HepG2 (cell line): ENCODE data around the gene RAD1. TPM values are rescaled to one million over a fixed set of nuclear protein-coding genes. Genes with fewer than 3 reads are reported as not detected.

Experiments used
- E2F5 ChIP-seq: sonication (generic); formaldehyde crosslinking; conservative IDR thresholded peaks from 2 replicates; pipeline ENCODE4 v1.4.0; 2020; ENCODE audit warnings: missing genetic modification reagents
- ELF3 ChIP-seq: IDR thresholded peaks from 2 replicates; pipeline ENCODE4 v1.6.1; 2016; ENCODE audit warnings: missing genetic modification reagents, missing compliant biosample characterization
- GATAD1 ChIP-seq: IDR thresholded peaks from 2 replicates; pipeline ENCODE4 v1.6.1; 2016; ENCODE audit warnings: missing genetic modification reagents, missing compliant biosample characterization
- HDAC1 ChIP-seq: sonication (generic); formaldehyde crosslinking; IDR thresholded peaks from 2 replicates; pipeline ENCODE4 v1.5.1; 2020; ENCODE audit warnings: mild to moderate bottlenecking, missing genetic modification reagents
- MAFG ChIP-seq: sonication (generic); formaldehyde crosslinking; IDR thresholded peaks from 2 replicates; pipeline ENCODE4 v1.5.1; 2020; ENCODE audit warnings: mild to moderate bottlenecking, missing genetic modification reagents
- MEIS1 ChIP-seq: sonication (generic); formaldehyde crosslinking; IDR thresholded peaks from 2 replicates; pipeline ENCODE4 v1.9.0; 2021; ENCODE audit warnings: mild to moderate bottlenecking, missing genetic modification reagents, moderate library complexity, borderline replicate concordance
- MLXIP ChIP-seq: sonication (generic); formaldehyde crosslinking; IDR thresholded peaks from 2 replicates; pipeline ENCODE4 v1.9.0; 2021; ENCODE audit warnings: missing genetic modification reagents, borderline replicate concordance
- NFKB2 ChIP-seq: sonication (generic); formaldehyde crosslinking; IDR thresholded peaks from 2 replicates; pipeline ENCODE4 v1.4.0; 2020; ENCODE audit warnings: missing genetic modification reagents, borderline replicate concordance
- NFYB ChIP-seq: sonication (generic); formaldehyde crosslinking; IDR thresholded peaks from 2 replicates; pipeline ENCODE4 v1.4.0; 2020; ENCODE audit warnings: missing genetic modification reagents
- NPAS2 ChIP-seq: sonication (generic); formaldehyde crosslinking; IDR thresholded peaks from 2 replicates; pipeline ENCODE4 v1.8.0; 2022; ENCODE audit warnings: mild to moderate bottlenecking, missing genetic modification reagents, borderline replicate concordance
- POLR2AphosphoS5 ChIP-seq: IDR thresholded peaks from 2 replicates; pipeline ENCODE4 v1.6.1; 2012; ENCODE audit warnings: low read depth, low read length
- RXRA ChIP-seq: sonication (generic); formaldehyde crosslinking; IDR thresholded peaks from 2 replicates; pipeline ENCODE4 v1.5.1; 2020; ENCODE audit warnings: missing genetic modification reagents
- SP1 ChIP-seq, 2 experiments: fragments of 450-650 bp in 1 of 2; sonication (generic) in 1 of 2; formaldehyde crosslinking in 1 of 2; IDR thresholded peaks; 2 replicates each; pipeline versions ENCODE4 v1.4.0 to v1.6.1; 2016 to 2020; ENCODE audit warnings: missing genetic modification reagents in 1 of 2
- SP2 ChIP-seq: sonication (generic); formaldehyde crosslinking; IDR thresholded peaks from 2 replicates; pipeline ENCODE4 v1.5.1; 2020; ENCODE audit warnings: mild to moderate bottlenecking, missing genetic modification reagents
- TARDBP ChIP-seq: sonication (generic); formaldehyde crosslinking; IDR thresholded peaks from 2 replicates; pipeline ENCODE4 v1.8.0; 2022; ENCODE audit warnings: mild to moderate bottlenecking, missing genetic modification reagents
- TCF7L2 ChIP-seq: IDR thresholded peaks from 2 replicates; pipeline ENCODE4 v1.6.1; 2011; ENCODE audit warnings: mild to moderate bottlenecking, low read depth, low read length, moderate library complexity
- ZGPAT ChIP-seq: IDR thresholded peaks from 2 replicates; pipeline ENCODE4 v1.6.1; 2016; ENCODE audit warnings: mild to moderate bottlenecking
- ZNF441 ChIP-seq: sonication (generic); formaldehyde crosslinking; IDR thresholded peaks from 2 replicates; pipeline ENCODE4 v1.7.0; 2021; ENCODE audit warnings: missing genetic modification reagents, borderline replicate concordance
- ZNF543 ChIP-seq: sonication (generic); formaldehyde crosslinking; IDR thresholded peaks from 2 replicates; pipeline ENCODE4 v1.4.0; 2020; ENCODE audit warnings: mild to moderate bottlenecking, missing genetic modification reagents
- ZNF737 ChIP-seq: sonication (generic); formaldehyde crosslinking; IDR thresholded peaks from 2 replicates; pipeline ENCODE4 v1.5.0; 2020; ENCODE audit warnings: missing genetic modification reagents, mild to moderate bottlenecking, borderline replicate concordance
- polyA plus RNA-seq, 8 experiments: library from polyadenylated mRNA; depleted of rRNA in 3 of 8; stranded (reverse) in 7 of 8; unstranded in 1 of 8; fragments of >200 nt; fragmentation: Illumina TruSeq in 4 of 8; extraction: Trizol in 4 of 8; gene quantifications; 2 replicates each; pipeline versions ENCODE4 v1.2.1 to v1.2.3, GENCODE V29; 2011 to 2016; ENCODE audit warnings: low read depth in 4 of 8, missing spikeins in 1 of 8, mixed read lengths in 1 of 8; ENCODE audit not compliant: insufficient read depth in 1 of 8
- total RNA-seq, 5 experiments: library from RNA; depleted of rRNA; stranded (reverse); fragments of >200 nt; fragmentation: Illumina TruSeq; extraction: Trizol; gene quantifications; 2 replicates each; pipeline ENCODE4 v1.2.3, GENCODE V29; 2016; ENCODE audit warnings: low read depth in 1 of 5
- TF ChIP-seq, protein P1 (sequence below): sonication (generic); formaldehyde crosslinking; IDR thresholded peaks from 2 replicates; pipeline ENCODE4 v1.5.1; 2020; ENCODE audit warnings: missing genetic modification reagents, mild to moderate bottlenecking, borderline replicate concordance
- TF ChIP-seq, protein P2 (sequence below): IDR thresholded peaks from 2 replicates; pipeline ENCODE4 v1.6.1; 2016; ENCODE audit warnings: missing compliant biosample characterization, missing genetic modification reagents, borderline replicate concordance

Gene RAD1
- total and polyA plus RNA-seq, 2 of the 13 experiments (the other 11 are each of a cell fraction or from before 2014, with no cell fraction given): 14.7 to 39.1 TPM

- TF ChIP-seq ZNF543 (CRISPR knock-in tag) (peak; percentile 99), HDAC1 (CRISPR knock-in tag) (peak; percentile 11; the same call in 1 of the 2 replicates), NFKB2 (0 out of 2 replicates have a peak, but pooled peaks have one; percentile 7), ELF3 (peak; percentile 52; the same call in 1 of the 2 replicates), RXRA (CRISPR knock-in tag) (0 out of 2 replicates have a peak, but pooled peaks have one; percentile 19), NFYB (peak; percentile 36), ZGPAT (CRISPR knock-in tag) (peak; percentile 3; the same call in 1 of the 2 replicates), GATAD1 (CRISPR knock-in tag) (peak; percentile 31; the same call in 1 of the 2 replicates), ZNF737 (CRISPR knock-in tag) (no peak), NPAS2 (CRISPR knock-in tag) (no peak), ZNF441 (CRISPR knock-in tag) (peak; percentile 69), MLXIP (no peak), SP1 (IDR thresholded peaks at IDR 0.05) (no peak), SP1 (CRISPR knock-in tag; IDR thresholded peaks at IDR 0.05) (peak; percentile 80), MAFG (no peak), TCF7L2 (no peak), TARDBP (CRISPR knock-in tag) (0 out of 2 replicates have a peak, but pooled peaks have one; percentile 28), E2F5 (0 out of 2 replicates have a peak, but pooled peaks have one; percentile 65), SP2 (peak; percentile 55), MEIS1 (CRISPR knock-in tag) (0 out of 2 replicates have a peak, but pooled peaks have one; percentile 52), POLR2AphosphoS5 (peak; percentile 41)
- TF ChIP-seq, protein P1, sequence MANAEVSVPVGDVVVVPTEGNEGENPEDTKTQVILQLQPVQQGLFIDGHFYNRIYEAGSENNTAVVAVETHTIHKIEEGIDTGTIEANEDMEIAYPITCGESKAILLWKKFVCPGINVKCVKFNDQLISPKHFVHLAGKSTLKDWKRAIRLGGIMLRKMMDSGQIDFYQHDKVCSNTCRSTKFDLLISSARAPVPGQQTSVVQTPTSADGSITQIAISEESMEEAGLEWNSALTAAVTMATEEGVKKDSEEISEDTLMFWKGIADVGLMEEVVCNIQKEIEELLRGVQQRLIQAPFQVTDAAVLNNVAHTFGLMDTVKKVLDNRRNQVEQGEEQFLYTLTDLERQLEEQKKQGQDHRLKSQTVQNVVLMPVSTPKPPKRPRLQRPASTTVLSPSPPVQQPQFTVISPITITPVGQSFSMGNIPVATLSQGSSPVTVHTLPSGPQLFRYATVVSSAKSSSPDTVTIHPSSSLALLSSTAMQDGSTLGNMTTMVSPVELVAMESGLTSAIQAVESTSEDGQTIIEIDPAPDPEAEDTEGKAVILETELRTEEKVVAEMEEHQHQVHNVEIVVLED (CRISPR knock-in tag): peak; percentile 51
- TF ChIP-seq, protein P2, sequence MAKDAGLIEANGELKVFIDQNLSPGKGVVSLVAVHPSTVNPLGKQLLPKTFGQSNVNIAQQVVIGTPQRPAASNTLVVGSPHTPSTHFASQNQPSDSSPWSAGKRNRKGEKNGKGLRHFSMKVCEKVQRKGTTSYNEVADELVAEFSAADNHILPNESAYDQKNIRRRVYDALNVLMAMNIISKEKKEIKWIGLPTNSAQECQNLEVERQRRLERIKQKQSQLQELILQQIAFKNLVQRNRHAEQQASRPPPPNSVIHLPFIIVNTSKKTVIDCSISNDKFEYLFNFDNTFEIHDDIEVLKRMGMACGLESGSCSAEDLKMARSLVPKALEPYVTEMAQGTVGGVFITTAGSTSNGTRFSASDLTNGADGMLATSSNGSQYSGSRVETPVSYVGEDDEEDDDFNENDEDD (CRISPR knock-in tag): peak; percentile 78; the same call in 1 of the 2 replicates
Measured at GRCh38 chr5:34929134-34929719, 13.9 kb upstream of the RAD1 start, which contains the start of gene DNAJC21 (continued).
